Skeletal muscle tissue (tissue), 5 donors: ENCODE data around the gene FGA. TPM values are rescaled to one million over a fixed set of nuclear protein-coding genes. Genes with fewer than 3 reads are reported as not detected.

Experiments used
- H3K27ac ChIP-seq: one replicate; pipeline ENCODE4 v1.7.0; 2013; ENCODE audit warnings: mild to moderate bottlenecking, low read depth, low read length, inconsistent platforms
- H3K27me3 ChIP-seq, 3 donors: one replicate each; pipeline ENCODE4 v1.7.0; 2013; ENCODE audit warnings: low read length in 3 of 3; ENCODE audit not compliant: control insufficient read depth in 3 of 3, insufficient read depth in 3 of 3
- H3K36me3 ChIP-seq, 3 donors: one replicate each; pipeline ENCODE4 v1.7.0; 2013; ENCODE audit warnings: low read length in 3 of 3; ENCODE audit not compliant: control insufficient read depth in 3 of 3, insufficient read depth in 3 of 3
- H3K4me1 ChIP-seq, 3 donors: one replicate each; pipeline ENCODE4 v1.7.0; 2013; ENCODE audit warnings: low read length in 3 of 3, mild to moderate bottlenecking in 3 of 3; ENCODE audit not compliant: control insufficient read depth in 3 of 3, insufficient read depth in 3 of 3
- H3K4me3 ChIP-seq, 3 donors: one replicate each; pipeline ENCODE4 v1.7.0; 2013; ENCODE audit warnings: low read length in 3 of 3
- H3K9ac ChIP-seq, 3 donors: one replicate each; pipeline ENCODE4 v1.7.0; 2013; ENCODE audit warnings: low read length in 3 of 3, mild to moderate bottlenecking in 3 of 3, moderate library complexity in 2 of 3, low read depth in 1 of 3
- H3K9me3 ChIP-seq, 3 donors: one replicate each; pipeline ENCODE4 v1.7.0; 2013; ENCODE audit warnings: low read length in 3 of 3; ENCODE audit not compliant: control insufficient read depth in 3 of 3
- small RNA-seq: library from RNA; depleted of rRNA; stranded (forward); fragments of <200 nt; gene quantifications from one replicate; pipeline ENCODE3, GENCODE V24; 2014
- total RNA-seq: library from RNA; depleted of rRNA; stranded (reverse); fragments of >200 nt; gene quantifications from one replicate; pipeline ENCODE4 v1.2.3, GENCODE V29; 2014
- donor health status: Osteomylitis.

The FGA gene
- total RNA-seq, 1 donor from 2014 or later, result 3.7 TPM

- Histone ChIP-seq H3K27ac (no peak overlapping the region), H3K27me3 (no peaks in the 10 kb centered on the region), H3K9ac (no peak overlapping the region), H3K9me3 (no peaks in the 10 kb centered on the region), H3K4me3 (no peak overlapping the region), H3K36me3 (peaks cover 44 to 84% (median 80%) of the 10 kb centered on the region in 3 donors), H3K4me1 (no peaks in the 10 kb centered on the region)
Measured at GRCh38 chr4:154542271-154542879, 48.2 kb downstream of the FGA start.

Small RNAs within 50 kb of the gene (small RNA-seq; reads per million reads assigned to genes)
- gene RNU6-1285P, result not detected

Other genes starting within 250 kb of the FGA start
- 18.3 TPM for gene DCHS2, start 98.9 kb downstream of the FGA start, total RNA-seq
- gene PLRG1, start 40.3 kb downstream of the FGA start, total RNA-seq, result 39.7 TPM
- gene FGB, start 27.7 kb downstream of the FGA start, total RNA-seq, result 3.7 TPM
- gene FGG, start 21.9 kb upstream of the FGA start, total RNA-seq, result 4.7 TPM
- under 0.01 TPM for gene LRAT, start 153.3 kb upstream of the FGA start, total RNA-seq
- gene RBM46, start 190.5 kb upstream of the FGA start, total RNA-seq, result not detected